MV-4-11 (cell line): ENCODE data around the gene KRTAP2-4.
"Not testable (repeated sequence)": the region's sequence is repeated elsewhere in the genome, so short reads cannot be mapped to it uniquely, and the experiment has no call there.

Source experiments
- DNase-seq: peaks from one replicate; lab custom pipeline; 2025; lab: John Stamatoyannopoulos, UW

Gene KRTAP2-4

DNA sequence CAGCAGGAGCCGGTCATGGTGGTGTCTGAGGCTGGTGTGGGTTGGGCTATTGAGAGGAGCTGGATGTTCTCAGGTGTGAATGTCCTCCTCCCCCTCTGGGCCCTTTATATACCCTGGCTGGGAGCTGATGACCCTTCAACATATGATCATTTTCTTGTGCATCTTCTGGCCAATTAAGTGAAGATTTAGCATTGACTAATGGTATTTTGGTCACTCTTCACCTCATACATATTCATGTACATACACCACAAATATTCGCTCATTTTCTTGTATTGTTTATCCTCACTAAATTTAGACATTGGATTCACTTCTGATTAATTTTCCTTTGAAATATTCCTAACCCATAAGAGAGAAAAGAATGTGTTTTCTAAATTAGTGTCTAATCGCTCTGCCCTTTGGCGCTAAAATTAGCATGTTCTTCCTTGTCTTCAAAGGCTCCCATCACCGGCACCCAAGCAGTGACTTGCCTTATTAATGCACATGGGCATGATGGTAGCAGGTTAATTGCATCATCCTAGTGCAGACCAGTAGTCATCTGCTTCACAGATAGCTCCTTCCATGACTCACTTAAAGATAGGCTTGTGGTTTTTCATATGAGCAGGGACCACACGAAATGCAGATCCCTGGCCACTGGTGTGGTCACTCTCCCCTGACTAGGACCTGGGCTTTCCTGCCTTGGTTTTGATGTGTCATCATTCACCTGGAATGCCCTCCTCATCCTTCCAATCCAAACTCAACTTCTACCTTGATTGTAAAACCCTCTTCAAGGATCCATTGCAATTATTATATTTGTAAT, at the start of gene KRTAP2-4:
TSS of gene KRTAP2-4 (minus strand) at position 51 of the 796 bp plus-strand sequence. CDS start at position 17, 34 bp downstream.
- peak; percentile 86 for DNase-seq

GRCh38 chr17:41111151-41111885, 45.6 kb upstream of the KRTAP2-4 start:
- DNase-seq: no peak

GRCh38 chr17:41108728-41109386, 43.2 kb upstream of the KRTAP2-4 start:
- peak; percentile 72 for DNase-seq

DNA sequence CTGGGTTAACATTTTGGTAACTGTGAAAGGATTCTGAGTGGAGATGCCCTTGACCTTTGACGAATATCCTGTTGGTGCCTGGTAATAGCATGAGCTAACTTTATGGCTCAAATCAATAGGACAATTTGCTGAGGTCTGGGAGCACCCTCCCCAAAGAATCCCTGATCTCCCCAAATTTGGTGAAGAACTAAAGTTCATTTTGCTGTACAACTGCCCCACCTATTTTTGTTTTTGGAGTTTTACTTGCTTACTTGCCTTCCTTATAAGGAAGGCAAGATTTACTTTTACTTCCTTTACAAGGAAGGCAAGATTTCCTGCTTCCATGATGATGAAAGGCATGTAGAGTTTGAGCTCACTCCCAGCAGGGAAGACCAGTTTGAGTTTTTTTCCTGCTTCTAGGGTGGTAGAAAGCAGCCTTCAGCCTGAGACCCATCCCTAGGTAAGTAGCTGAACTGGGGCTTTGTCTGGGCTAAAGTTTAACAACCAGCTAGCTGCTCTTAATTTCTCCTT, 42.3 kb upstream of the KRTAP2-4 start:
- DNase-seq: peak; percentile 31

DNA sequence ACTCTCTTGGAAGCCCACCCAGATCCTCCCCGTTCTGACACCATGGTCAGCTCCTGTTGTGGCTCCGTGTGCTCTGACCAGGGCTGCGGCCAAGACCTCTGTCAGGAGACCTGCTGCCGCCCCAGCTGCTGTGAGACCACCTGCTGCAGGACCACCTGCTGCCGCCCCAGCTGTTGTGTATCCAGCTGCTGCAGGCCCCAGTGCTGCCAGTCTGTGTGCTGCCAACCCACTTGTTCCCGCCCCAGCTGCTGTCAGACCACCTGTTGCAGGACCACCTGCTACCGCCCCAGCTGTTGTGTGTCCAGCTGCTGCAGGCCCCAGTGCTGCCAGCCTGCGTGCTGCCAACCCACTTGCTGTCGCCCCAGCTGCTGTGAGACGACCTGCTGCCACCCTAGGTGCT, 39.7 kb upstream of the KRTAP2-4 start, which contains the start of gene KRTAP4-9:
TSS of gene KRTAP4-9 (plus strand) at position 43 of the 400 bp plus-strand sequence. CDS start at position 43, 0 bp downstream.
- not testable (repeated sequence) for DNase-seq

- DNase-seq: not testable (repeated sequence)
These were observed 38.8 kb upstream of the KRTAP2-4 start for GRCh38 chr17:41104386-41105038.

- DNase-seq: no peak
These were observed 38.2 kb upstream of the KRTAP2-4 start for GRCh38 chr17:41103896-41104295.

DNA sequence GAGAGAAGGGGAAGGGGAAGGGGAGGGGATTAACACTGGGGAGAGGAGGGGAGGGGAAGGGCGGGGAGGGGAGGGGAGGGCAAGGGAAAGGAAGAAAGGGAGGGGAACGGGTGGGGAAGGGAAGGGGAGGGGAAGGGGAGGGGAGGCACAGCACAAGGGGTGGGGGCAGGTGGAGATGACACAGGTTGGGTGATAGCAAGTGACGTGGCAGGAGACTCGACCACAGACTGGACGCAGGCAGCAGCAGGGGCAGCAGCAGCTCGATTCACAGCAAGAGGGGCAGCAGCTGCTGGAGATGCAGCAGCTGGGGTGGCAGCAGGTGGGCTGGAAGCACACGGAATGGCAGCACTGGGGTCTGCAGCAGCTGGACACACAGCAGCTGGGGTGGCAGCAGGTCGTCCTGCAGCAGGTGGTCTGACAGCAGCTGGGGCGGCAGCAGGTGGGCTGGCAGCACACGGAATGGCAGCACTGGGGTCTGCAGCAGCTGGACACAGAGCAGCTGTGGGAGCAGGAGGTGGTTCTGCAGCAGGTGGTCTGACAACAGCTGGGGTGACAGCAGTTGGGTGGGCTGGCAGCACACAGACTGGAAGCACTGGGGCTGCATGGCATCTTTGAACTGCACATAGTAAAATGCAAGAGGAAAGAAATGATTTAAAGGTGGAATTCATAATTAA, 36.0 kb upstream of the KRTAP2-4 start, which contains the start of gene KRTAP4-16:
TSS of gene KRTAP4-16 (minus strand) at position 624 of the 674 bp plus-strand sequence. CDS start at position 624, 0 bp downstream.
- DNase-seq: no peak

DNA sequence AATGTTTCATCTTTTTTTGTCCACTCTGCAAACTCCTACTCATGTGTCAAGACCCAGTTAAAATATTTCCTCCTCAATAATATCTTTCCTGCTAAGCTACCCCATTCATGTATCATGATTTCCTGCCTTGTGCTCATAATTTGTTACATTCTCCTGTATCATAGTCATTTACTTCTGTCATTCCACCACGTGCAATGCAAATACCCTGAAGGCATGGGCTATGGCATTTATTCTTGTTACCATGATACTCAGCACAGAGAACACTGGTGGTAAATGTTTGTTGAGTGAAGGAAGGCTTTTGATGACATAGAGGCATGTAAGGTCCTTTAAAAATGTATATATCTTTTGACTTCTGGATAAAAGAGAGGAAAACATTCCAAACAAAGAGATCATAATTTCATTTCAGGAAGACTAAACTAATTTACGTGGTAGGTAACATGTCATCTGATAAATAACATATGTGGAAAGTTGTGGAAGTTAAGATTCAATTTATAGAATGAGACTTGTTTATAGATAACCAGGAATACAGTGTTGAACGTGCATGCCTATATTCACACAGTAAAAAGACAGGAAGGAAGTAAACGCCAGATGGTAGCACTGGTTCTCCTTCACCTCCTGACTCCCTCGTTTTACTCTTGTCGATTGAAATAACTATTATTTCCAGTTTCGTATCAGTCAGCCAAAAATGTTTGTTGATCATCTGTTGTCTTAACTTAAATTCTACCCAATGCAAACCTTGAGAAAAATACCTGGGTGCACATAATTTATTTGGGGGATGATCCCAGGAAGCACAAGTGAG, 34.2 kb upstream of the KRTAP2-4 start:
- DNase-seq: not testable (repeated sequence)

DNA sequence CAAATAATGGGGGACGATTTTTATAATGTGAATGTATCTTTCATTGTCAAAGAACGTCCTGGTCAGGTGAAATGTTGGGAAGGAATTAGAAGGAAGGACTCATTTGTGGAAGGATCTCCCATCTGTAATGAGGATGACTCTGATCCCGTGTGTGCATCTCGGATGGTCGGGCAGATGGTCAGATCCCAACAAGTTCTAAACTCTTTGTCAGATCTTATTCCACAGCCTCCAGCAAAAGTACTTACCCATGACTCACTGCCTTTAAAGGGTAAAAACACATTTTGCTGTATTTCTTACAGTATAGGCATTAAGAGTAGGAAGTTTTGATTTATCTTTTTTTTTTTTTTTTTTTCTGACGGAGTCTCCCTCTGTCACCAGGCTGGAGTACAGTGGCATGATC, 32.8 kb upstream of the KRTAP2-4 start:
- no peak for DNase-seq

DNA sequence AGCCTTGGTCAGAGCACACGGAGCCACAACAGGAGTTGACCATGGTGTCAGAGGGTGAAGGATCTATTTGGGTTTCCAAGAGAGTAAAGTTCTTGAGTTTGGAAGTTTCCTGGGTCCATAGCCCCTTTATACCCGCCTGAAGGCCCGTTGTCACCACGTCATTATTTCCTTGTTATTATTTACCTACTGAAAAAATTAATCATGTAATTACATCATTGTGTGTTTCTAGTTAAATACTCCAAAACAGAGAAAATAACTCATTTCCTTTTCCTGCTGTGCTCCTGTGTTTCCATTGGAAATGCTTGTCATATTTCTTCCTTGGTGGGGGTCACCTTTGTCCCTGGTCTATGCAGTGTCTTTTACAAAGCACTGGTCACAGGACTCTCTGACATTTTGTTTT, 32.4 kb upstream of the KRTAP2-4 start, which contains the start of gene KRTAP4-8:
TSS of gene KRTAP4-8 (minus strand) at position 101 of the 400 bp plus-strand sequence. CDS start at position 43, 58 bp downstream.
- DNase-seq: no peak

GRCh38 chr17:41096055-41096454, 30.4 kb upstream of the KRTAP2-4 start:
- DNase-seq: no peak

DNA sequence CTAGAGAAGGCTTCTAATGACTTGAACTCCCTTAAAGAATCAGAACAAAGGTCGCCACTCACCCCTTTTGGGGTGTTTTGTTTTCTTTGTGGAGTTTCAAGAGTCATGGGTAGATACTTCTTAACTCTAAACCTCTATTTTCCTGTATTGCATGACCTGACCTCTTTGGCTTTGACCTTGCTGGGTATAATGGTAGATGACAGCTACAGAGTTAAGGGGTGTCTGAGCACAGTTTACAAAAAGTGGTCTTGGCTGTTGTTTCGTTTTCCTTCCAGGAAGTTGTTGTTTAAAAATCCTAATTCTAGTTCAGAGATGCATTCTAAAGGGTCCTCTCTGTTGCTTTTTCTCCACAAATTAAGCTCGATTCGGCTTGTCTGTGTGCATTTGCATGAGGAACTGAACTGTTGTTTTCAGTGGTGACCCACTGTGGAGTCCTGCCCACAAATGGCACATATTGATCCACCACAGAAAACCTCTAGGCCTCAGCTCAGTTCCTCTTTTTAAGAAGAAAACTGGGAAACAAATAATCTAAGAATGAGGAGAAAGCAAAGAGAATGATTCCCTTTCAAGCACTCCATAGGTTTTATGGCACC, 23.2 kb upstream of the KRTAP2-4 start:
- DNase-seq: peak; percentile 65

DNA sequence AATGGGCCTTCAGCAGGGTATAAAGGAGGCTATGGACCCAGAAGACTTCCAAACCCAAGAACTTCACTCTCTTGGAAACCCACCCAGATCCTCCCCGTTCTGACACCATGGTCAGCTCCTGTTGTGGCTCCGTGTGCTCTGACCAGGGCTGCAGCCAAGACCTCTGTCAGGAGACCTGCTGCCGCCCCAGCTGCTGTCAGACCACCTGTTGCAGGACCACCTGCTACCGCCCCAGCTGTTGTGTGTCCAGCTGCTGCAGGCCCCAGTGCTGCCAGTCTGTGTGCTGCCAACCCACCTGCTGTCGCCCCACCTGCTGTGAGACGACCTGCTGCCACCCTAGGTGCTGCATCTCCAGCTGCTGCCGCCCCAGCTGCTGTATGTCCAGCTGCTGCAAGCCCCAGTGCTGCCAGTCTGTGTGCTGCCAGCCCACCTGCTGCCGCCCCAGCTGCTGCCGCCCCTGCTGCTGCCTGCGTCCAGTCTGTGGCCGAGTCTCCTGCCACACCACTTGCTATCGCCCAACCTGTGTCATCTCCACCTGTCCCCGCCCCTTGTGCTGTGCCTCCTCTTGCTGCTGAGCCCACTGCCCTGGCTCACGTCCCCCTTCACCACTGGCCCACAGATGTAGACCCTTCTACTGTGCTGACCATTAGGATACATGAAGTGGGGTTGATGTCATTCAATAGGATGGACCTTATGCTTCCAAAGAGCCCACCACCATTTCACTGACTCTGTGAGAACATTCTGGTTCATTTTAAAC, 18.6 kb upstream of the KRTAP2-4 start, which contains the start of gene KRTAP4-7:
TSS of gene KRTAP4-7 (plus strand) at position 51 of the 757 bp plus-strand sequence. CDS start at position 108, 57 bp downstream.
- DNase-seq: not testable (repeated sequence)

GRCh38 chr17:41083427-41083826, 17.7 kb upstream of the KRTAP2-4 start:
- not testable (repeated sequence) for DNase-seq

DNA sequence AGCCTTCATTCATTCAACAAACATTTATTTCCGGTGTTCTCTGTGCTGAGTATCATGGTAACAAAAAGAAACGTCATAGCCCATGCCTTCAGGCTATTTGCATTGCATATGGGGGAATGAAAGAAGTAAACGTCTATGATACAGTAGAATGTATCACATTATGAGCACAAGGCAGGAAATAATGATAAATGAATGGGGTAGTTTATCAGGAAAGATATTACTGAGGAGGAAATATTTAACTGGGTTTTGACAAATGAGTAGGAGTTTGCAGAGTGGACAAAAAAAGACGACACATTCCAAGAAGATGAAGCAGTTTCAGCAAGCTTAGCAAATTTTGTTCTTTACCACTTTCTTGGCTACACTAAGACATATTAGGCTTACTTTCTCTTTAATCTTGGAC, 16.9 kb upstream of the KRTAP2-4 start:
- DNase-seq: no peak

GRCh38 chr17:41076788-41077187, 11.1 kb upstream of the KRTAP2-4 start:
- DNase-seq: no peak

- no peak for DNase-seq
These were observed 8.0 kb upstream of the KRTAP2-4 start for GRCh38 chr17:41073676-41074075.
